ENCODE data around the gene GPER1.

GPER1 gene

DNA sequence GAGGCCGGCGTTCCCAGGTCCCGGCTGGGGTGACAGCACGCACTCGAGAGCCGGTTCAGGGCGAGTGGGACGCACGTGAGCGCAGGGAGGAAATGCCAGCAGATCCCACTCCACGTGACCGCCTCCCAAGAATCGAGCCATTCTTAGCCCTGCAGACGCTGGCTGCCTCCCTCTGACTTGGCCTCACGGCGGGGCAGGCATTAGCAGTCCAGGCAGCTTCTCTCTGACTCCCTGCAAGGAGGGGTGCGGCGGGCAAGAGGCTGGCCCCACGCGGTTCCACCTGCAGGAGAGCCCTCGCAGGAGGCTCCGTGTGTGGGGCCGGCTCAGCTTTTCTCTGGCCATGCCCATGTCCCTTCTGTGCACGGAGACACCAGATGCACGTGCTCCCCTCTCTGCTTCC lies 33.5 kb upstream of the GPER1 start:
- peak in 1 of 2 donors; percentile 44 for DNase-seq
- Histone ChIP-seq H3K27ac (ENCODE audit: low read depth, low read length) (no peak overlapping the region), H4K12ac (ENCODE audit: low read depth, low read length) (no peak overlapping the region), H2AFZ (ENCODE audit: insufficient read depth, low read length, poor library complexity) (no peak overlapping the region), H3K36me3 (ENCODE audit: control insufficient read depth in 1 of 2, insufficient read depth in 2 of 2, low read length in 2 of 2) (peaks cover 4 to 9% of the 10 kb centered on the region in 2 experiments), H3K18ac (ENCODE audit: low read length) (no peak overlapping the region), H4K91ac (ENCODE audit: low read depth, low read length) (no peak overlapping the region), H3K4ac (ENCODE audit: low read depth, low read length) (no peak overlapping the region), H3K79me2 (ENCODE audit: control insufficient read depth, insufficient read depth, low read length, poor library complexity) (no peaks in the 10 kb centered on the region), H3K9me3 (ENCODE audit: insufficient read depth, low read depth, low read length) (peaks cover 3% of the 10 kb centered on the region), H3K14ac (ENCODE audit: low read length) (no peak overlapping the region), H3K23ac (ENCODE audit: low read length) (no peak overlapping the region), H3K79me1 (ENCODE audit: low read length) (peaks cover 4% of the 10 kb centered on the region), H2BK120ac (ENCODE audit: insufficient read depth, low read length, poor library complexity) (no peak overlapping the region), H4K8ac (ENCODE audit: low read depth, low read length) (no peak overlapping the region), H2BK12ac (ENCODE audit: low read length) (no peak overlapping the region), H2AK5ac (ENCODE audit: low read length) (no peak overlapping the region), H3K27me3 (ENCODE audit: insufficient read depth, low read length) (no peaks in the 10 kb centered on the region), H2BK5ac (ENCODE audit: low read depth, low read length, poor library complexity) (no peak overlapping the region), H3K4me3 (ENCODE audit: low read depth, low read length) (no peak overlapping the region), H3K4me1 (ENCODE audit: control insufficient read depth in 1 of 2, insufficient read depth in 2 of 2, low read length in 2 of 2) (peaks cover 5 to 10% of the 10 kb centered on the region in 2 experiments), H3K9ac (ENCODE audit: low read length) (no peak overlapping the region), H3K4me2 (ENCODE audit: low read length) (no peak overlapping the region)
- WGBS (ENCODE audit: extremely low coverage, insufficient coverage, insufficient read length), result no CpG with 5 or more reads among the region's 25 CpGs

DNA sequence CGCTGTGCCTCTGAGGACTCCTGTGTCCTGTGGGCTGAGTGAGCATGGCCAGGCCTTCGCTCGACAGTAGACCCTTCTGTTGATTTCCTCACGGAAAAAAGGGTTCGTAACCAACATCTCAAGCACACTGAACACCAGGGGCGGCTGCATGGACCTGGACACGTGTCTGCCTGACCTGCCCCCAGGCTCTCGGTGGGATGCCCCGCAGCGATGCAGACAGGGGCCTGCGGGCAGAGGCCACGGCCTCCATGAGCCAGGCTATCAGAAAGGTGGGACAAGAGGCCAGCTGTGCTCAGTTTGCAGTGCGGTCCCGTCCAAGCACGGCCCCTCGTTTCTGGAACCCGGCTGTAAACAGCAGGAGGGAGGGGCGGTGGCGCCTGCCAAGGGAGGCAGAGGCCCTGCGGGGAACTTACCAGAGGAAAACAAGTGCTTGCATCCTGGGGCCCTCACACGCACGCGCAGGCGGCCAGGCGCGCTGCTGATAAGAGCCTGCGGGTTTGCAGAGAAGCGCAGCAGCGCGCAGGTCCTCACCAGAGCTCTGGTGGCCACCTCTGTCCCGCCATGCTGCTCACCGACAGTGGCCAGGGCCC lies 33.0 kb upstream of the GPER1 start:
- Histone ChIP-seq H3K14ac (ENCODE audit: low read length) (no peak overlapping the region), H2BK12ac (ENCODE audit: low read length) (no peak overlapping the region), H4K91ac (ENCODE audit: low read depth, low read length) (no peak overlapping the region), H3K27me3 (ENCODE audit: insufficient read depth, low read length) (no peaks in the 10 kb centered on the region), H3K4me2 (ENCODE audit: low read length) (no peak overlapping the region), H3K4me3 (ENCODE audit: low read depth, low read length) (no peak overlapping the region), H3K9me3 (ENCODE audit: insufficient read depth, low read depth, low read length) (peaks cover 3% of the 10 kb centered on the region), H3K79me2 (ENCODE audit: control insufficient read depth, insufficient read depth, low read length, poor library complexity) (no peaks in the 10 kb centered on the region), H3K18ac (ENCODE audit: low read length) (no peak overlapping the region), H3K9ac (ENCODE audit: low read length) (no peak overlapping the region), H3K36me3 (ENCODE audit: control insufficient read depth in 1 of 2, insufficient read depth in 2 of 2, low read length in 2 of 2) (peaks cover 4 to 9% of the 10 kb centered on the region in 2 experiments), H4K12ac (ENCODE audit: low read depth, low read length) (no peak overlapping the region), H2BK120ac (ENCODE audit: insufficient read depth, low read length, poor library complexity) (no peak overlapping the region), H2BK5ac (ENCODE audit: low read depth, low read length, poor library complexity) (no peak overlapping the region), H2AFZ (ENCODE audit: insufficient read depth, low read length, poor library complexity) (no peak overlapping the region), H3K4ac (ENCODE audit: low read depth, low read length) (no peak overlapping the region), H2AK5ac (ENCODE audit: low read length) (no peak overlapping the region), H4K8ac (ENCODE audit: low read depth, low read length) (no peak overlapping the region), H3K79me1 (ENCODE audit: low read length) (peaks cover 4% of the 10 kb centered on the region), H3K27ac (ENCODE audit: low read depth, low read length) (no peak overlapping the region), H3K23ac (ENCODE audit: low read length) (no peak overlapping the region), H3K4me1 (ENCODE audit: control insufficient read depth in 1 of 2, insufficient read depth in 2 of 2, low read length in 2 of 2) (peaks cover 5 to 11% of the 10 kb centered on the region in 2 experiments)
- WGBS (ENCODE audit: extremely low coverage, insufficient coverage, insufficient read length), result no CpG with 5 or more reads among the region's 32 CpGs
- DNase-seq, result peak; percentile 90 to 93

DNA sequence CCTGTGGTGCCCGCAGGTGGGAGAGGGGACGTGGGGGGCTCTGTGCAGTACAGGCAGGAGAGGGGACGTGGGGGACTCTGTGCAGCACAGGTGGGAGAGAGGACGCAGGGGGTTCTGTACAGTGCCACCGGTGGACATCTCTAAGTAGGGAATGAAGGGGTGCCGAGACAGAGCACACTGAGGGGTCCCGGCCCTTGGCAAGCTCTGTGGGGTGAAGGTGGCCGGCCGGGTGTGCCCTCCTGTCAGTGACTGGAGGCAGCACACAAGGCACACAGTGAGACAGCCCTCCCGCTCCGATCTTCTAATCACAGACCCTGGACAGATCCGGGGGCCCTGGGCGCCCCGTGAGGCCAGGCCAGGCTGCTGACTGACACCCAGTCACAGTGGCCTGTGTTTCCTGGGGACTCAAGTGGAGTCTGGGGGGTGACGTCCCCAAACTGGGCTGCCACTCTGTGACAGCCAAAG lies 32.4 kb upstream of the GPER1 start:
- Histone ChIP-seq H3K4me2 (ENCODE audit: low read length) (no peak overlapping the region), H4K91ac (ENCODE audit: low read depth, low read length) (no peak overlapping the region), H3K79me1 (ENCODE audit: low read length) (peaks cover 7% of the 10 kb centered on the region), H2AFZ (ENCODE audit: insufficient read depth, low read length, poor library complexity) (no peak overlapping the region), H3K79me2 (ENCODE audit: control insufficient read depth, insufficient read depth, low read length, poor library complexity) (no peaks in the 10 kb centered on the region), H3K27ac (ENCODE audit: low read depth, low read length) (no peak overlapping the region), H3K4me3 (ENCODE audit: low read depth, low read length) (no peak overlapping the region), H3K9me3 (ENCODE audit: insufficient read depth, low read depth, low read length) (peaks cover 3% of the 10 kb centered on the region), H3K14ac (ENCODE audit: low read length) (no peak overlapping the region), H3K4me1 (ENCODE audit: control insufficient read depth in 1 of 2, insufficient read depth in 2 of 2, low read length in 2 of 2) (peaks cover 9 to 17% of the 10 kb centered on the region in 2 experiments), H3K18ac (ENCODE audit: low read length) (no peak overlapping the region), H4K12ac (ENCODE audit: low read depth, low read length) (no peak overlapping the region), H3K4ac (ENCODE audit: low read depth, low read length) (no peak overlapping the region), H3K27me3 (ENCODE audit: insufficient read depth, low read length) (no peaks in the 10 kb centered on the region), H3K23ac (ENCODE audit: low read length) (no peak overlapping the region), H2BK5ac (ENCODE audit: low read depth, low read length, poor library complexity) (no peak overlapping the region), H2AK5ac (ENCODE audit: low read length) (no peak overlapping the region), H3K36me3 (ENCODE audit: control insufficient read depth in 1 of 2, insufficient read depth in 2 of 2, low read length in 2 of 2) (peaks cover 4 to 9% of the 10 kb centered on the region in 2 experiments), H3K9ac (ENCODE audit: low read length) (no peak overlapping the region), H2BK12ac (ENCODE audit: low read length) (no peak overlapping the region), H2BK120ac (ENCODE audit: insufficient read depth, low read length, poor library complexity) (no peak overlapping the region), H4K8ac (ENCODE audit: low read depth, low read length) (no peak overlapping the region)
- DNase-seq, result no peak
- no CpG with 5 or more reads among the region's 15 CpGs for WGBS (ENCODE audit: extremely low coverage, insufficient coverage, insufficient read length)

DNA sequence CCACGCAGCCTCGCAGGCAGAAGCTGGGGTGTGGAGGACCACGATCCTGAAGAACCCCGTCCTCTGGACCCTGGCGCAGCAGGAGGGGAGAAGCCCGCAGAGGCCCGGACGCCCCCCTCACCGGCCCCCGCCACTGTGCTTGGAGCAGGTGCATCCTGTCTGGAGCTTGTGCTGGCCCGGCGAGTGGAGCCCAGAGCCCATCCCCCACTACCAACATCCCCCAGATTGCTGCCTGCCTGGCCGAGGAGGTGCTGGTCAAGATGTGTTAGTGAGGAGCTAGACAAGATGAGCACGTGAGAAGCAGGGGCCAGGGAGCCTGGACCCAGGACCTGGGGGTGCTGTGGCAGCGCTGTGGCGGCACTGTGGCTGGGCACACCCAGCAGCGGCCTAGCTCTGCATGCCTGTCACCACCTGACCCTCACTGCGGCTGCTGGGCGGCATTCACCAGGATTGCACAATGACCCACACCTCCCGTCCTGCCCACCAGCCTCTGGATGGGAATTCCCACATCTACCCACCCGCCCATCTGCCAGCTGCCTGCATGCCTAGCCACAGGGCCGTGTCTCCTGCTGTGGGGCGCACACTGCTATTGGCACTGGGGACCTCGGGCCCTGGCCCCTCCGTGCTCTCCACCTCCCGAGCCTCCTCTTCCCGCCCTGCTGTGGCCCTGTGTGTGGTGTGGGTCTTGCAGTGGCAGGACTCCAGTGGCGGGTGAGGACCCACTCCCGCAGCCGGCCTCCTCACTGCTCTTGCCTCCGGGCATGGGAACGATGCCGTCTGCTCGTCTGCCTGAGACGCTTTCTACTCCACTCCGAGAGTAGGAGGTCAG lies 31.7 kb upstream of the GPER1 start:
- H2BK120ac ChIP-seq (ENCODE audit: insufficient read depth, low read length, poor library complexity), result no peak overlapping the region
- no peak overlapping the region for H2AK5ac ChIP-seq (ENCODE audit: low read length)
- no peak overlapping the region for H4K8ac ChIP-seq (ENCODE audit: low read depth, low read length)
- no peak overlapping the region for H2AFZ ChIP-seq (ENCODE audit: insufficient read depth, low read length, poor library complexity)
- H4K91ac ChIP-seq (ENCODE audit: low read depth, low read length), result no peak overlapping the region
- H3K27ac ChIP-seq (ENCODE audit: low read depth, low read length), result no peak overlapping the region
- peaks cover 3% of the 10 kb centered on the region for H3K9me3 ChIP-seq (ENCODE audit: insufficient read depth, low read depth, low read length)
- no peak overlapping the region for H3K4ac ChIP-seq (ENCODE audit: low read depth, low read length)
- H4K12ac ChIP-seq (ENCODE audit: low read depth, low read length), result no peak overlapping the region
- H3K4me3 ChIP-seq (ENCODE audit: low read depth, low read length), result no peak overlapping the region
- peaks cover 7% of the 10 kb centered on the region for H3K79me1 ChIP-seq (ENCODE audit: low read length)
- no peak overlapping the region for H3K4me2 ChIP-seq (ENCODE audit: low read length)
- H2BK5ac ChIP-seq (ENCODE audit: low read depth, low read length, poor library complexity), result no peak overlapping the region
- no peak overlapping the region for H3K18ac ChIP-seq (ENCODE audit: low read length)
- DNase-seq, result peak; percentile 95 to 96
- H3K9ac ChIP-seq (ENCODE audit: low read length), result no peak overlapping the region
- no peaks in the 10 kb centered on the region for H3K79me2 ChIP-seq (ENCODE audit: control insufficient read depth, insufficient read depth, low read length, poor library complexity)
- no peak overlapping the region for H3K14ac ChIP-seq (ENCODE audit: low read length)
- no peak overlapping the region for H3K23ac ChIP-seq (ENCODE audit: low read length)
- no peaks in the 10 kb centered on the region for H3K27me3 ChIP-seq (ENCODE audit: insufficient read depth, low read length)
- WGBS (ENCODE audit: extremely low coverage, insufficient coverage, insufficient read length), result no CpG with 5 or more reads among the region's 36 CpGs
- no peak overlapping the region for H2BK12ac ChIP-seq (ENCODE audit: low read length)
- H3K36me3 ChIP-seq (ENCODE audit: control insufficient read depth in 1 of 2, insufficient read depth in 2 of 2, low read length in 2 of 2), result peaks cover 4 to 9% of the 10 kb centered on the region in 2 experiments
- peaks cover 13 to 19% of the 10 kb centered on the region in 2 experiments for H3K4me1 ChIP-seq (ENCODE audit: control insufficient read depth in 1 of 2, insufficient read depth in 2 of 2, low read length in 2 of 2)
